WTC11 (cell line): ENCODE data around the gene OAF. TPM values are rescaled to one million over a fixed set of nuclear protein-coding genes. Genes with fewer than 3 reads are reported as not detected.

Experiments used
- ATAC-seq: fragments of 200-7000 bp; cut with Tn5 transposase; 2 replicates; pipeline ENCODE4 v1.10.0; 2021; ENCODE audit warnings: mild to moderate bottlenecking, moderate library complexity
- CTCF ChIA-PET: fragments of 300-600 bp; sonication (Branson Sonifier 250); formaldehyde crosslinking; loops from one replicate; lab custom pipeline; 2021; ENCODE audit warnings: antibody characterized with exemption; lab: Charles Lee
- POLR2A ChIA-PET: fragments of 350-600 bp; sonication (Branson Sonifier 250); formaldehyde crosslinking; loops from one replicate; lab custom pipeline; 2021; ENCODE audit warnings: antibody characterized with exemption; lab: Charles Lee
- DNase-seq: peaks from one replicate; pipeline ENCODE4 v3.0.0; 2021; ENCODE audit warnings: low spot score
- H3K27ac Mint-ChIP-seq: 2 replicates; pipeline ENCODE4 v1.8.0; 2021; ENCODE audit warnings: mixed read lengths
- H3K27me3 Mint-ChIP-seq: 2 replicates; pipeline ENCODE4 v1.8.0; 2021; ENCODE audit warnings: low read depth, mild to moderate bottlenecking, moderate library complexity, mixed read lengths
- H3K36me3 Mint-ChIP-seq: 2 replicates; pipeline ENCODE4 v1.8.0; 2021; ENCODE audit warnings: mixed read lengths
- H3K4me1 Mint-ChIP-seq: 2 replicates; pipeline ENCODE4 v1.8.0; 2022; ENCODE audit warnings: mixed read lengths
- H3K4me3 Mint-ChIP-seq: 2 replicates; pipeline ENCODE4 v1.8.0; 2021; ENCODE audit warnings: mild to moderate bottlenecking, moderate library complexity, mixed read lengths
- H3K9me3 Mint-ChIP-seq: 2 replicates; pipeline ENCODE4 v1.8.0; 2021; ENCODE audit warnings: mixed read lengths
- ATF2 ChIP-seq: sonication (generic); formaldehyde crosslinking; IDR thresholded peaks from 2 replicates; pipeline ENCODE4 v1.8.1; 2022; ENCODE audit warnings: low read depth, missing genetic modification reagents, borderline replicate concordance
- CDX4 ChIP-seq: fragments of 250-450 bp; sonication (Bioruptor Pico); IDR thresholded peaks from 2 replicates; pipeline ENCODE4 v1.9.0; 2021; ENCODE audit warnings: moderate library complexity, mild to moderate bottlenecking, inconsistent platforms, borderline replicate concordance
- CREB1 ChIP-seq: sonication (generic); formaldehyde crosslinking; IDR thresholded peaks from 2 replicates; pipeline ENCODE4 v1.8.0; 2023; ENCODE audit warnings: mild to moderate bottlenecking, missing genetic modification reagents
- CREM ChIP-seq: sonication (generic); formaldehyde crosslinking; IDR thresholded peaks from 2 replicates; pipeline ENCODE4 v1.8.1; 2022; ENCODE audit warnings: mild to moderate bottlenecking, missing genetic modification reagents, moderate library complexity
- ERG ChIP-seq: fragments of 250-450 bp; sonication (Bioruptor Pico); IDR thresholded peaks from 2 replicates; pipeline ENCODE4 v1.8.0; 2021; ENCODE audit warnings: mild to moderate bottlenecking
- ETV6 ChIP-seq: sonication (generic); formaldehyde crosslinking; IDR thresholded peaks from 2 replicates; pipeline ENCODE4 v1.8.1; 2022; ENCODE audit warnings: mild to moderate bottlenecking, missing genetic modification reagents
- FOXP1 ChIP-seq: sonication (generic); formaldehyde crosslinking; IDR thresholded peaks from 2 replicates; pipeline ENCODE4 v1.8.0; 2022; ENCODE audit warnings: missing genetic modification reagents, mild to moderate bottlenecking, moderate library complexity, borderline replicate concordance
- FOXP4 ChIP-seq: sonication (generic); formaldehyde crosslinking; IDR thresholded peaks from 2 replicates; pipeline ENCODE4 v1.8.0; 2022; ENCODE audit warnings: mild to moderate bottlenecking, missing genetic modification reagents
- GABPB1 ChIP-seq: sonication (generic); formaldehyde crosslinking; IDR thresholded peaks from 2 replicates; pipeline ENCODE4 v1.8.1; 2023; ENCODE audit warnings: mild to moderate bottlenecking, missing genetic modification reagents
- HMGXB4 ChIP-seq: sonication (generic); formaldehyde crosslinking; IDR thresholded peaks from 2 replicates; pipeline ENCODE4 v1.8.1; 2023; ENCODE audit warnings: mild to moderate bottlenecking, moderate library complexity, missing genetic modification reagents
- MXD4 ChIP-seq: fragments of 250-450 bp; sonication (Bioruptor Pico); IDR thresholded peaks from 2 replicates; pipeline ENCODE4 v1.8.0; 2021; ENCODE audit warnings: mild to moderate bottlenecking, moderate library complexity, borderline replicate concordance
- NFYB ChIP-seq: sonication (generic); formaldehyde crosslinking; conservative IDR thresholded peaks from 2 replicates; pipeline ENCODE4 v1.8.0; 2022; ENCODE audit warnings: low read depth, missing genetic modification reagents
- NR2C2 ChIP-seq: sonication (generic); formaldehyde crosslinking; IDR thresholded peaks from 2 replicates; pipeline ENCODE4 v1.8.0; 2022; ENCODE audit warnings: mild to moderate bottlenecking, missing genetic modification reagents
- RORB ChIP-seq: fragments of 250-450 bp; sonication (Bioruptor Pico); IDR thresholded peaks from 2 replicates; pipeline ENCODE4 v1.9.0; 2021; ENCODE audit warnings: mild to moderate bottlenecking
- SOX15 ChIP-seq: fragments of 250-450 bp; sonication (Bioruptor Pico); IDR thresholded peaks from 2 replicates; pipeline ENCODE4 v1.9.0; 2021; ENCODE audit warnings: mild to moderate bottlenecking
- TCF7 ChIP-seq: sonication (generic); formaldehyde crosslinking; IDR thresholded peaks from 2 replicates; pipeline ENCODE4 v1.8.0; 2022; ENCODE audit warnings: mild to moderate bottlenecking, low read depth, missing genetic modification reagents, moderate library complexity
- TEAD4 ChIP-seq: sonication (generic); formaldehyde crosslinking; IDR thresholded peaks from 2 replicates; pipeline ENCODE4 v1.8.0; 2022; ENCODE audit warnings: mild to moderate bottlenecking, missing genetic modification reagents
- USF1 ChIP-seq: sonication (generic); formaldehyde crosslinking; IDR thresholded peaks from 2 replicates; pipeline ENCODE4 v1.8.0; 2022; ENCODE audit warnings: mild to moderate bottlenecking, missing genetic modification reagents
- ZBTB43 ChIP-seq: sonication (generic); formaldehyde crosslinking; IDR thresholded peaks from 2 replicates; pipeline ENCODE4 v1.8.1; 2023; ENCODE audit warnings: mild to moderate bottlenecking, missing genetic modification reagents
- ZNF263 ChIP-seq: sonication (generic); formaldehyde crosslinking; IDR thresholded peaks from 2 replicates; pipeline ENCODE4 v1.8.1; 2022; ENCODE audit warnings: low read depth, mild to moderate bottlenecking, moderate library complexity, missing genetic modification reagents
- ZNF532 ChIP-seq: fragments of 250-450 bp; sonication (Bioruptor Pico); IDR thresholded peaks from 2 replicates; pipeline ENCODE4 v1.9.0; 2021; ENCODE audit warnings: mild to moderate bottlenecking, borderline replicate concordance
- total RNA-seq: library from RNA; stranded (reverse); gene quantifications from 3 replicates; pipeline ENCODE4 v1.2.3, GENCODE V29; 2021

OAF gene
- total RNA-seq, 1 experiment from 2014 or later, result 5.6 TPM

- Mint-ChIP-seq H3K4me1 (peaks cover 26% of the 10 kb centered on the region), H3K9me3 (peaks cover 8% of the 10 kb centered on the region; the same call in 1 of the 2 replicates), H3K4me3 (no peak overlapping the region), H3K27me3 (peaks cover 44% of the 10 kb centered on the region), H3K36me3 (no peaks in the 10 kb centered on the region), H3K27ac (no peak overlapping the region)
- POLR2A ChIA-PET, result no interaction called here
- no peak for TF ChIP-seq MXD4 (CRISPR knock-in tag)
- no peak for TF ChIP-seq RORB
- TF ChIP-seq ZNF263 (CRISPR knock-in tag), result no peak
- no peak for TF ChIP-seq FOXP4 (CRISPR knock-in tag)
- TF ChIP-seq TCF7 (CRISPR knock-in tag), result no peak
- no peak for TF ChIP-seq TEAD4 (CRISPR knock-in tag)
- no peak for TF ChIP-seq CREB1 (CRISPR knock-in tag)
- no peak for TF ChIP-seq ZBTB43 (CRISPR knock-in tag)
- TF ChIP-seq ERG (CRISPR knock-in tag), result no peak
- no peak for TF ChIP-seq ETV6 (CRISPR knock-in tag)
- no peak for TF ChIP-seq GABPB1 (CRISPR knock-in tag)
- no peak for TF ChIP-seq ZNF532
- no peak for TF ChIP-seq CDX4 (CRISPR knock-in tag)
- TF ChIP-seq NFYB, result no peak
- TF ChIP-seq FOXP1, result no peak
- no peak for ATAC-seq
- CTCF ChIA-PET, result interaction anchor here (1.3 kb wide), 1 partner anchor 9 kb away, joined by 5 read pairs; no protein-coding TSS in a partner anchor
- no peak for DNase-seq
These were observed 22.5 kb upstream of the OAF start for GRCh38 chr11:120188371-120188770.

- Mint-ChIP-seq H3K27me3 (peaks cover 44% of the 10 kb centered on the region), H3K36me3 (no peaks in the 10 kb centered on the region), H3K4me3 (no peak overlapping the region), H3K4me1 (peaks cover 26% of the 10 kb centered on the region), H3K9me3 (peaks cover 8% of the 10 kb centered on the region; the same call in 1 of the 2 replicates), H3K27ac (no peak overlapping the region)
- no peak for ATAC-seq
- DNase-seq, result no peak
- POLR2A ChIA-PET, result no interaction called here
- CTCF ChIA-PET, result interaction anchor here (11.0 kb wide), 1 partner anchor 8 kb away, joined by 109 read pairs; no protein-coding TSS in a partner anchor
- no peak for TF ChIP-seq USF1 (CRISPR knock-in tag)
- no peak for TF ChIP-seq CREM
- TF ChIP-seq GABPB1 (CRISPR knock-in tag), result no peak
- no peak for TF ChIP-seq NR2C2 (CRISPR knock-in tag)
- TF ChIP-seq HMGXB4, result no peak
- no peak for TF ChIP-seq ATF2 (CRISPR knock-in tag)
- no peak for TF ChIP-seq SOX15 (CRISPR knock-in tag)
These were observed 21.9 kb upstream of the OAF start for GRCh38 chr11:120188811-120189455.
